Measurements from ENCODE around the gene EYA2. TPM values are rescaled to one million over a fixed set of nuclear protein-coding genes. Genes with fewer than 3 reads are reported as not detected.

EYA2 gene
- total RNA-seq, 3 donors from 2014 or later: 5.4 to 19.2 (median 12.5) TPM

- Histone ChIP-seq H3K4me3 (peak overlapping the region in 2 of 3 donors; percentile 18 to 47), H3K27me3 (no peaks in the 10 kb centered on the region), H3K4me1 (peaks cover under 1 to 4% of the 10 kb centered on the region in 2 donors), H3K36me3 (no peaks in the 10 kb centered on the region), H3K9me3 (no peaks in the 10 kb centered on the region), H3K27ac (peak overlapping the region; percentile 95 to 96)
- TF ChIP-seq POLR2A (IDR thresholded peaks at IDR 0.05) (no peak), POLR2AphosphoS5 (IDR thresholded peaks at IDR 0.05) (peak in 2 of 3 donors; percentile 40 to 68)
- DNase-seq (ENCODE audit: low spot score in 2 of 2): peak in 1 of 2 donors; percentile 82
- intact Hi-C loops (cut with DNase I; ENCODE audit: low total_unique reads): no loop called here
Observed at GRCh38 chr20:46990017-46990595, 95.5 kb downstream of the EYA2 start.

GRCh38 chr20:46990596-46991104 is 96.0 kb downstream of the EYA2 start:
- Histone ChIP-seq H3K27me3 (no peaks in the 10 kb centered on the region), H3K9me3 (no peaks in the 10 kb centered on the region), H3K27ac (peak overlapping the region; percentile 95 to 96), H3K4me3 (peak overlapping the region in 1 of 3 donors; percentile 36), H3K4me1 (peaks cover 0 to 4% of the 10 kb centered on the region in 2 donors), H3K36me3 (no peaks in the 10 kb centered on the region)
- no peak for TF ChIP-seq CTCF (IDR thresholded peaks at IDR 0.05)
- TF ChIP-seq POLR2AphosphoS5 (IDR thresholded peaks at IDR 0.05): peak in 1 of 3 donors; percentile 52
- peak in 1 of 2 donors; percentile 62 for DNase-seq (ENCODE audit: low spot score in 2 of 2)
- intact Hi-C loops (cut with DNase I; ENCODE audit: low total_unique reads): no loop called here

- no peaks in the 10 kb centered on the region for H3K27me3 ChIP-seq
- no peaks in the 10 kb centered on the region for H3K36me3 ChIP-seq
- H3K9me3 ChIP-seq: no peaks in the 10 kb centered on the region
- no peak for DNase-seq (ENCODE audit: low spot score in 2 of 2)
- peaks cover 0 to 4% of the 10 kb centered on the region in 2 donors for H3K4me1 ChIP-seq
- H3K27ac ChIP-seq: peak overlapping the region; percentile 95 to 96
- peak overlapping the region in 1 of 3 donors; percentile 36 for H3K4me3 ChIP-seq
- TF ChIP-seq CTCF (IDR thresholded peaks at IDR 0.05) (no peak), POLR2AphosphoS5 (IDR thresholded peaks at IDR 0.05) (no peak), POLR2A (IDR thresholded peaks at IDR 0.05) (no peak)
- intact Hi-C loops (cut with DNase I; ENCODE audit: low total_unique reads): no loop called here
Observed at GRCh38 chr20:46991168-46991567, 96.5 kb downstream of the EYA2 start.

GRCh38 chr20:46991880-46992639 is 97.4 kb downstream of the EYA2 start:
- TF ChIP-seq CTCF (IDR thresholded peaks at IDR 0.05) (no peak), POLR2A (IDR thresholded peaks at IDR 0.05) (no peak), POLR2AphosphoS5 (IDR thresholded peaks at IDR 0.05) (no peak)
- Histone ChIP-seq H3K9me3 (no peaks in the 10 kb centered on the region), H3K4me1 (peaks cover 0 to 3% of the 10 kb centered on the region in 2 donors), H3K27ac (peak overlapping the region; percentile 41 to 96), H3K27me3 (no peaks in the 10 kb centered on the region), H3K4me3 (no peak overlapping the region), H3K36me3 (no peaks in the 10 kb centered on the region)
- intact Hi-C loops (cut with DNase I; ENCODE audit: low total_unique reads): no loop called here
- no peak for DNase-seq (ENCODE audit: low spot score in 2 of 2)

GRCh38 chr20:46992640-46993035 is 98.0 kb downstream of the EYA2 start:
- TF ChIP-seq POLR2A (IDR thresholded peaks at IDR 0.05): no peak
- TF ChIP-seq CTCF (IDR thresholded peaks at IDR 0.05): no peak
- TF ChIP-seq POLR2AphosphoS5 (IDR thresholded peaks at IDR 0.05): no peak
- Histone ChIP-seq H3K4me3 (no peak overlapping the region), H3K36me3 (no peaks in the 10 kb centered on the region), H3K27ac (peak overlapping the region; percentile 41 to 96), H3K9me3 (no peaks in the 10 kb centered on the region), H3K27me3 (no peaks in the 10 kb centered on the region), H3K4me1 (no peaks in the 10 kb centered on the region)
- no peak for DNase-seq (ENCODE audit: low spot score in 2 of 2)
- intact Hi-C loops (cut with DNase I; ENCODE audit: low total_unique reads): no loop called here

Data from breast epithelium (tissue), 4 donors.